Activated T-cell treated with anti-CD3 and anti-CD28 coated beads for 4 hours (primary cell): ENCODE measurements around the gene MILR1.
"Not testable (repeated sequence)": the region's sequence is repeated elsewhere in the genome, so short reads cannot be mapped to it uniquely, and the experiment has no call there.

ENCODE experiments used
- DNase-seq: peaks from one replicate; pipeline ENCODE4 v3.0.0-alpha.2; 2020

MILR1 gene

GRCh38 chr17:64477849-64478248 lies 28.9 kb downstream of the MILR1 start:
- no peak for DNase-seq

- DNase-seq = no peak
Measured at GRCh38 chr17:64480951-64481350, 32.0 kb downstream of the MILR1 start.

- DNase-seq = no peak
Measured at GRCh38 chr17:64484380-64484779, 35.5 kb downstream of the MILR1 start.

GRCh38 chr17:64488301-64488700 lies 39.4 kb downstream of the MILR1 start:
- no peak for DNase-seq

GRCh38 chr17:64491034-64491860 lies 42.3 kb downstream of the MILR1 start:
- peak; percentile 21 for DNase-seq

- DNase-seq = no peak
Measured at GRCh38 chr17:64491994-64492393, 43.1 kb downstream of the MILR1 start.

GRCh38 chr17:64492481-64493109 lies 43.7 kb downstream of the MILR1 start:
- peak; percentile 36 for DNase-seq

- no peak for DNase-seq
Measured at GRCh38 chr17:64494121-64494520, 45.2 kb downstream of the MILR1 start.

- not testable (repeated sequence) for DNase-seq
Measured at GRCh38 chr17:64495300-64495699, 46.4 kb downstream of the MILR1 start.

- DNase-seq = no peak
Measured at GRCh38 chr17:64496348-64496785, 47.5 kb downstream of the MILR1 start.

DNA sequence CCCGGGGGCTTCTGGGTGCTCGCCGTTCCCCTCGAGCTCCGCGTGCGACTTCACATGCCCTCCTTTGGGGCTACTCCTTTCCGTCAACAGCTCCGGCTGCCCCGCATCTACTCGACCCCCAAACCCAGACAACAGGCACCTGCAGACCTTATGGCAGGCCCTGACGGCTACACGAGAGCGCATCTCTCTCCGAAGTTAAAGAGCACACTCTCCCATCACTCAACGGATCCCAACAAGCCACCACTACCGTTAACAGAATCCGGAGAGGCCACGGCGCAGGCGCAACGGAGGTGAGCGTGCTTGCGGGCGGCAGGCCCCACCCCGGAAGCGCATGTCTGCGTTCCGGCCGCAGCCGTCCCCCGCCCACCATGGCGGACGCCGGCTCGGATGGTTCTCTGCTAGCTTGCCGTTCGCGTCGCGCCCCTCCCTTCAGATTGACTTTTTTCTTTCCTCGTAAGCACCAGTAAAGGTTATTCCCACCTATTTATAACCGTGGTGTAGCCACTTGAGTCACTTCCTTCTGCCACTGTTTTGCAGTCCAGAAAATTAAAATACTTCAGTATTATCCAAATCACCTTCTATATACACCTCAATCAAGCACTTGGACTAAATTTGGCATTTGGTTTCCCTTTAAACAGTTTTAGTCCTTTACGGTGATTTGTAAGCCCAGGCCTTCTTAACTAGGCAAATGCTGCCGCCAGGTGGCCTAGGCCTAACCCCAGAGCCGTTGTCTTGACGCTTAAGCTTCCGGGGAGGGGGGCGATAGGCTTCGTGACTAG lies 48.1 kb downstream of the MILR1 start, which contains the start of gene POLG2:
Gene POLG2, minus strand, starts transcription at position 269 of the 779 bp plus-strand sequence. Its CDS starts 86 bp downstream, at position 183.
- peak; percentile 91 for DNase-seq

DNA sequence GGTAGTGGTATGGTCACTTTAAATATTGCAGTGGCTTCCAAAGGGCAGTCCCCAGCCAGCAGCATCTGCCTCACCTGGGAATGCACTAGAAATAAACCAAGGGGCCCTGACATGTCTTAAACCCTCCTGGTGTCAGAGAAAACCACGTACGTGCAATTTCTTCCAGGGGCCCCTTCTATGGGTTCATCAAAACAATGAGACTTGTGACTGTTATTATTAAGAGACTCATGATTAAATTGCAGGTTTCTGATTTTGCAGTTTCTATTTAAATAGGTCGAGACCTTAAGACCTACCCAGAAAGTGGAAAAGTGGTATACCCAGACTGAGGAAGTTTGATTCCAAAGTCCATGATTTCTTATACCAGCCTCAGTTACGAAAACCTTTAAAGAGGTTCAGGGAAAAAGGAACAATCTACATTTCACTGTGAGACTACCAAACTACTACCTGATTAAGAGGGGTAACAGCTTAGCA lies 48.7 kb downstream of the MILR1 start:
- DNase-seq = no peak

- no peak for DNase-seq
Measured at GRCh38 chr17:64498308-64499203, 49.6 kb downstream of the MILR1 start.

DNA sequence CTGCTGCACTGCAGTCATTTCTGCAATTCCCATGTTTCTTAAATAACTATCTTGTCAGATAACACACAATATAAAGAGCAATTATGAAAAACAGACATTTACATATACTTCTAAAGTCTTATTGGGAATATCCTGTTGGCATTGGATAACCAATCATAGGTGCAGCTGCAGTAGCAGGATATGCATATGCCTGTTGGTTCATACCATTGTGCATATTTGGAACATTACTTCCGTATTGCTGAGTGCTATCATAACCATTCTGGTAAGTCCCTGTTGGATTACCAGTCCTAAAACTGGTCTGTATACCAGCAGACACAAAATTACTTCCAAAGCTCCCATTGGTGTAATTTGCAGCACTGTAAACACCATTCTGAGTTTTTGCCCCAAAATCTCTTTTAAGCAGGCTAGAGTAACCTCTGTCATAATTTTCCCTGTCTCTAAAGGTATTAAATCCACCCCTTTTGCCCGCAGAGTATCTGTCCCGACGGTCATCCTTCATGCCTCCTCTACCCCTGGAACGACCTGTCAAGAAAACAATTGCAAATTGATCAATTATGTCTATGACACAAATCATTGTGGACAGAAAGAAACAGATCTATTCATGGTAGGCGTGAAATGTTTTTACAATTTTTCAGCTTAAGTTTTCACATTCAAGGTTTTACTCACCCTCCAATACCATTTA lies 51.0 kb downstream of the MILR1 start:
- DNase-seq = no peak

GRCh38 chr17:64500487-64500859 lies 51.6 kb downstream of the MILR1 start:
- no peak for DNase-seq

- DNase-seq = no peak
Measured at GRCh38 chr17:64500862-64501765, 52.2 kb downstream of the MILR1 start.

DNA sequence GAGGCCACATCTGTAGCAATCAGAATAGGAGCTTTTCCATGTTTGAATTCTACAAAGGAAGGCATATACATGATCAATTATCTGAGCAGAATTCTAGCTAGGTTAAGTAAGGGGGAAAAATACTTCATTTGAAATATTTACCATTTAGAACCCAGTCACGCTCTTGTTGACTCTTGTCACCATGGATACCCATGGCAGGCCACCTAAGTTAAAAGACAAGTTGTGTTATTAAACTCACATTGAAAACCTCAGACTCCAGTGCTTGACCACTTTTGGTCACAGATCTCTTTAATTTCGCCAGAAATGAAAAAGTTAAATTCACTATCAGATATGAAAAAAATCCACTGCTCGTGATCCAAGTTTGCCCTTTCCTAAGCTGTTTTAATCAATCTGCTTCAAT lies 53.1 kb downstream of the MILR1 start:
- no peak for DNase-seq

DNA sequence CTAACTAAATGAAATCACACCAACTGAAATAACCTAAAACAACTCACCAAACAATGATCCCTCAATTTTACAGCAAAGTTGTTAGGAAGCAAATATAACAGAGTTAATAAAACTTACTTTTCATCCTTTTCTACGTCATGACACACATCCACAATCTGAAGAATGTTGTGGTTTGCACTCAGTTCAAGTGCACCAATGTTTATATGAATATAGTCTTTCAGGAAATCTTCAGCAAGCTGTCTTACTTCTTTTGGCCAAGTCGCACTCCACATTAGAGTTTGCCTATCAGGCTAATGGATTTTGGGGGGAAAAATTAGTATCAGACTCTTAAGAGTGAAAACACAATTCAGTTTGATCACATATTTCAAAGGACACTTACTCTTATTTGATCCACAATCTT lies 53.9 kb downstream of the MILR1 start:
- no peak for DNase-seq

GRCh38 chr17:64503341-64503740 lies 54.4 kb downstream of the MILR1 start:
- DNase-seq = no peak
